ENCODE results near the gene FAM131A. TPM values are rescaled to one million over a fixed set of nuclear protein-coding genes. Genes with fewer than 3 reads are reported as not detected.
"Not testable (repeated sequence)": the region's sequence is repeated elsewhere in the genome, so short reads cannot be mapped to it uniquely, and the experiment has no call there.

Gene FAM131A
- total RNA-seq, 2 experiments from 2014 or later: 6.5 to 8.7 TPM

GRCh38 chr3:184335661-184336546 is 1.5 kb upstream of the FAM131A start:
- Mint-ChIP-seq H3K36me3 (ENCODE audit: low read depth) (peaks cover 42% of the 10 kb centered on the region), H3K4me3 (peak overlapping the region; percentile 78), H3K27me3 (no peaks in the 10 kb centered on the region), H3K9me3 (no peaks in the 10 kb centered on the region), H3K4me1 (peaks cover 64% of the 10 kb centered on the region), H3K27ac (peak overlapping the region; percentile 93)
- ChIA-PET CTCF (interaction anchor here (1.7 kb wide), 1 partner anchor 36 kb away, joined by 4 read pairs; no protein-coding TSS in a partner anchor), POLR2A (interaction anchor here (0.7 to 2.5 kb wide), 4 partner anchors 19 to 28 kb away, joined by 3 to 13 read pairs (median 4); partner anchors contain the start of genes CLCN2 and POLR2H)
- DNase-seq: peak; percentile 87

GRCh38 chr3:184336547-184337398 is 627 bp upstream of the FAM131A start:
- Mint-ChIP-seq H3K4me1 (peaks cover 61% of the 10 kb centered on the region), H3K27ac (peak overlapping the region; percentile 57), H3K4me3 (peak overlapping the region; percentile 78), H3K9me3 (no peaks in the 10 kb centered on the region), H3K36me3 (ENCODE audit: low read depth) (peaks cover 33% of the 10 kb centered on the region), H3K27me3 (no peaks in the 10 kb centered on the region)
- POLR2A ChIA-PET: interaction anchor here (0.7 to 2.5 kb wide), 2 partner anchors 8 to 25 kb away, joined by 4 to 13 read pairs; partner anchors contain the start of genes CLCN2 and POLR2H
- no peak for DNase-seq
- CTCF ChIA-PET: interaction anchor here (1.1 to 1.7 kb wide), 2 partner anchors 14 to 35 kb away, joined by 3 to 4 read pairs; no protein-coding TSS in a partner anchor

- peaks cover 21% of the 10 kb centered on the region for H3K36me3 Mint-ChIP-seq (ENCODE audit: low read depth)
- ChIA-PET CTCF (interaction anchor here (0.6 to 1.7 kb wide), 3 partner anchors 16 to 118 kb away, joined by 3 to 4 read pairs (median 3); no protein-coding TSS in a partner anchor), POLR2A (interaction anchor here (0.5 to 2.5 kb wide), 3 partner anchors 10 to 24 kb away, joined by 3 to 13 read pairs (median 3); partner anchors contain the start of genes CLCN2 and POLR2H)
- DNase-seq: no peak
- no peak overlapping the region for H3K4me3 Mint-ChIP-seq
- H3K9me3 Mint-ChIP-seq: no peaks in the 10 kb centered on the region
- no peak overlapping the region for H3K27ac Mint-ChIP-seq
- H3K27me3 Mint-ChIP-seq: no peaks in the 10 kb centered on the region
- peaks cover 50% of the 10 kb centered on the region for H3K4me1 Mint-ChIP-seq
These were observed 581 bp downstream of the FAM131A start for GRCh38 chr3:184337981-184338380.

DNA sequence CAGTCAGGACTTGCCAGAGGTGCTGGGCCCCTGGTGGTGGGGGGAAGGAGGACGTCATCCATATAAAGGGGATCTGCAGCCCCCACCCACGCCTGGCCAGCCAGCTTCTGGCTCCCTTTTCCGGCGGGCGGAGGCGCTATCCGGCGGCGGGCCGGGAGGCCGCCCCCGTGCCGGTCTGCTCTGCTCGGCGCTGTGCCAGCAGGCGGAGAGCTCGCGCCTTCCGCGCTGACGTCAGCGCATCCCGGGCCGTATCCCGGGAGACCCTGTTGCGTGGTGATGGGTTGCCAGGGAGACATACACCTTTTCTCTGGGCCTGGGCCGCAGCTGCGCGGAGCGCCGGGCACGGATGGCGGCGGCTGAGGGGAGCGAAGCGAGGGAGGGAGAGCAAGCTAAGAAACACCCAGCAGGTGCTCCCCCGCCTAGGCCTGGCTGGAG is 1.1 kb downstream of the FAM131A start:
- no peak for DNase-seq
- H3K9me3 Mint-ChIP-seq: no peaks in the 10 kb centered on the region
- H3K27ac Mint-ChIP-seq: no peak overlapping the region
- CTCF ChIA-PET: interaction anchor here (1.2 kb wide), 1 partner anchor 15 kb away, joined by 3 read pairs; no protein-coding TSS in a partner anchor
- H3K4me1 Mint-ChIP-seq: peaks cover 44% of the 10 kb centered on the region
- peaks cover 16% of the 10 kb centered on the region for H3K36me3 Mint-ChIP-seq (ENCODE audit: low read depth)
- no peaks in the 10 kb centered on the region for H3K27me3 Mint-ChIP-seq
- H3K4me3 Mint-ChIP-seq: peak overlapping the region; percentile 11
- POLR2A ChIA-PET: interaction anchor here (1.1 to 2.5 kb wide), 2 partner anchors 11 to 23 kb away, joined by 3 to 13 read pairs; partner anchors contain the start of genes CLCN2 and POLR2H

- Mint-ChIP-seq H3K4me1 (peaks cover 39% of the 10 kb centered on the region), H3K9me3 (no peaks in the 10 kb centered on the region), H3K36me3 (ENCODE audit: low read depth) (peaks cover 11% of the 10 kb centered on the region), H3K27me3 (no peaks in the 10 kb centered on the region), H3K4me3 (no peak overlapping the region), H3K27ac (no peak overlapping the region)
- POLR2A ChIA-PET: interaction anchor here (1.1 kb wide), 1 partner anchor 12 kb away, joined by 3 read pairs; no protein-coding TSS in a partner anchor
- CTCF ChIA-PET: interaction anchor here (1.2 kb wide), 1 partner anchor 15 kb away, joined by 3 read pairs; no protein-coding TSS in a partner anchor
- no peak for DNase-seq
These were observed 1.6 kb downstream of the FAM131A start for GRCh38 chr3:184339001-184339400.

DNA sequence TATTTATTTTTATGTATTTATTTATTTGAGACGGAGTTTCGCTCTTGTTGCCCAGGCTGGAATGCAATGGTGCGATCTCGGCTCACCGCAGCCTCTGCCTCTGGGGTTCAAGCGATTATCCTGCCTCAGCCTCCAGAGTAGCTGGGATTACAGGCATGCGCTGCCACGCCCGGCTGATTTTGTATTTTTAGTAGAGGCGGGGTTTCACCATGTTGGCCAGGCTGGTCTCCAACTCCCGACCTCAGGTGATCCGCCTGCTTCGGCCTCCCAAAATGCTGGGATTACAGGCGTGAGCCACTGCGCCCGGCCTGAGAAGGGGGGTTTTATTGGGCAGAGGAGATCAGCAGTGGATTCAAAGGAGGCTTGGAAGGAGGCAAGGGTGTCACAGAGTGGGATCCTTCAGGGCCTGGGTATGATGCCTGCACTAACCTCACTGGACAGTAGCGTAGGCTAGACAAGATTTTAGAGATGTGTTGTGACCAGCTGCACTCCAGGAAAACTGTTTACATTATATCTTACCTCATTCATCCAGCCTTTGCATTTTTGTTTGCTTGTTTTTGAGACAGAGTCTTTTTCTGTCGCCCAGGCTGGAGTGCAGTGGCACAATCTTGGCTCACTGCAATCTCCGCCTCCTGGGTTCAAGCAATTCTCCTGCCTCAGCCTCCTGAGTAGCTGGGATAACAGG is 2.2 kb downstream of the FAM131A start:
- H3K4me1 Mint-ChIP-seq: peaks cover 34% of the 10 kb centered on the region
- H3K36me3 Mint-ChIP-seq (ENCODE audit: low read depth); H3K9me3 Mint-ChIP-seq; POLR2A ChIA-PET; DNase-seq; H3K4me3 Mint-ChIP-seq; CTCF ChIA-PET; H3K27me3 Mint-ChIP-seq; H3K27ac Mint-ChIP-seq: not testable (repeated sequence)

- POLR2A ChIA-PET: interaction anchor here (0.6 kb wide), 1 partner anchor 76 kb away, joined by 4 read pairs; no protein-coding TSS in a partner anchor
- CTCF ChIA-PET: interaction anchor here (1.1 kb wide), 1 partner anchor 12 kb away, joined by 4 read pairs; no protein-coding TSS in a partner anchor
- Mint-ChIP-seq H3K27me3 (no peaks in the 10 kb centered on the region), H3K9me3 (no peaks in the 10 kb centered on the region), H3K36me3 (ENCODE audit: low read depth) (peaks cover 2% of the 10 kb centered on the region), H3K4me3 (no peak overlapping the region), H3K4me1 (peaks cover 19% of the 10 kb centered on the region), H3K27ac (no peak overlapping the region)
- DNase-seq: no peak
These were observed 4.5 kb downstream of the FAM131A start for GRCh38 chr3:184341925-184342324.

GRCh38 chr3:184343200-184343876 is 5.9 kb downstream of the FAM131A start:
- H3K27me3 Mint-ChIP-seq: no peaks in the 10 kb centered on the region
- ChIA-PET CTCF (no interaction called here), POLR2A (no interaction called here)
- peaks cover 2% of the 10 kb centered on the region for H3K36me3 Mint-ChIP-seq (ENCODE audit: low read depth)
- no peak for DNase-seq
- H3K4me3 Mint-ChIP-seq: no peak overlapping the region
- peaks cover 21% of the 10 kb centered on the region for H3K4me1 Mint-ChIP-seq
- no peak overlapping the region for H3K27ac Mint-ChIP-seq
- no peaks in the 10 kb centered on the region for H3K9me3 Mint-ChIP-seq

GRCh38 chr3:184344579-184345316 is 7.3 kb downstream of the FAM131A start:
- ChIA-PET CTCF (interaction anchor here (0.7 kb wide), 2 partner anchors 27 to 198 kb away, joined by 3 to 4 read pairs; no protein-coding TSS in a partner anchor), POLR2A (interaction anchor here (1.1 kb wide), 1 partner anchor 17 kb away, joined by 3 read pairs; the partner anchor contains the start of genes CLCN2 and POLR2H)
- DNase-seq: no peak
- Mint-ChIP-seq H3K27ac (no peak overlapping the region), H3K4me3 (no peak overlapping the region), H3K27me3 (no peaks in the 10 kb centered on the region), H3K36me3 (ENCODE audit: low read depth) (peaks cover 2% of the 10 kb centered on the region), H3K4me1 (peaks cover 18% of the 10 kb centered on the region), H3K9me3 (no peaks in the 10 kb centered on the region)

GRCh38 chr3:184345317-184346144 is 8.1 kb downstream of the FAM131A start:
- Mint-ChIP-seq H3K36me3 (ENCODE audit: low read depth) (peaks cover 2% of the 10 kb centered on the region), H3K27ac (no peak overlapping the region), H3K4me1 (peaks cover 17% of the 10 kb centered on the region), H3K9me3 (no peaks in the 10 kb centered on the region), H3K4me3 (no peak overlapping the region), H3K27me3 (no peaks in the 10 kb centered on the region)
- CTCF ChIA-PET: interaction anchor here (0.7 to 0.8 kb wide), 2 partner anchors 9 to 197 kb away, joined by 3 to 4 read pairs; no protein-coding TSS in a partner anchor
- no peak for DNase-seq
- POLR2A ChIA-PET: interaction anchor here (1.1 kb wide), 1 partner anchor 16 kb away, joined by 3 read pairs; the partner anchor contains the start of genes CLCN2 and POLR2H

All from activated CD4-positive, alpha-beta memory T cell treated with anti-CD3 and anti-CD28 coated beads, Interleukin-2, amount 10 ng/mL, durations not matched to agents 7 days and 5 days (primary cell).